Activated CD4-positive, alpha-beta T cell treated with anti-CD3 and anti-CD28 coated beads, Interleukin-2, amount 50 U/mL, for 24 hours (primary cell): ENCODE results near the gene PRDM5.

Source experiments
- DNase-seq, 2 donors: peaks; one replicate each; pipeline ENCODE4 v3.0.0-alpha.2; 2020; ENCODE audit warnings: low read depth in 1 of 2, low spot score in 1 of 2

Gene PRDM5

DNA sequence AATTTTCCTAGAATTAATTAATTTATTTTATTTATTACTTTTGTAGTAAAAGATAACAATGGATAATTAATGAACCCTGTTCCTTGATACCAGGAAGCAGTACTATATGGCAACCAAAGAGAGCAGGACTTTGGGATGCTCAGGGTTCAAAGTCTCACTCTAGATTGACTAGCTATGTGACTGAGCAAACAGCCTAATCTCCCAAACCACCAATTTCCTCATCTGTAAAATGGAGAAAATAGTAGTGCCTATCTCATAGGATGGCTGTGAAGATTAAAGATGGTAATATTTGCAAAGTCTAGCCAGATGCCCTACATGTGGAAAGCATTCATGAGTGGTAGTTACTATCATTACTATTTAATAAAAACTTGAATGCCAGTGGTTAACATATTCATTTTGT lies 97.6 kb downstream of the PRDM5 start:
- DNase-seq: no peak

DNA sequence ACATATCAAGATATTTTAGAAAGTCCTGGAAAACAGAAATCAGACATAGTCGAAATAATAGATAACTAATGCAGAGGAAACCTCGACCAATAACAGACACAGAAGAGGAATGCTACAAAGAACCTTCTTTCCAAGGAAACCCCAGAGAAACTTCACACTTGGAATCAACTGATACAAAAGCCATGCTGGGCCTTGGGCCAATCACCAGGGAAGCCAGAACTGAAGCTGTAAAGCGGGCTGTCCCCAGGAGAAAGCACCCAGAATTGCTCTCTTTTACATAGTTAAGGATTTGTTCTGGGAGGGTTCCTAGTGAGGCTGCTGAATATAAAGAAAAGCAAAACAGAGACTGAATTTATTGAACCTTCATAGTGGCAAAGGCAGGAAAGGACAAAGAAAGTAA lies 100.5 kb downstream of the PRDM5 start:
- no peak for DNase-seq

DNA sequence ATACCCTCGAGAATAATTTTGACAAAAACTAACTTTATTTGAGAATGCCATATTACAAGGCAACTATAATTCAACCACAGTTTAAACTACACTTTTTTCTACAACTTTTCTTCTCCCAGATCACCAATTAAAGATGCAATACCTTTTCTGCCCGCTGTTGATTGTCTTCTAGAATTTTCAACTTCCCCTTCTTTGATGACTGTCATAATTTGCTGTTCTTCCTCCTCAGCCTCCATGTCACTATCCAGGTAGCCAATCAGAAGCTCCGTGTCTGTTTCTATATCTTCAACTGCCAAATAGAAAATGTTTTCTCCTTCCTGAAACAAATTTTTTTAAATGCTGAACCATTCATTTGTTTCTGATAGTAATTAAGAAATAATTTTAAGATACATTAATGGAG lies 101.5 kb downstream of the PRDM5 start:
- DNase-seq: no peak

DNA sequence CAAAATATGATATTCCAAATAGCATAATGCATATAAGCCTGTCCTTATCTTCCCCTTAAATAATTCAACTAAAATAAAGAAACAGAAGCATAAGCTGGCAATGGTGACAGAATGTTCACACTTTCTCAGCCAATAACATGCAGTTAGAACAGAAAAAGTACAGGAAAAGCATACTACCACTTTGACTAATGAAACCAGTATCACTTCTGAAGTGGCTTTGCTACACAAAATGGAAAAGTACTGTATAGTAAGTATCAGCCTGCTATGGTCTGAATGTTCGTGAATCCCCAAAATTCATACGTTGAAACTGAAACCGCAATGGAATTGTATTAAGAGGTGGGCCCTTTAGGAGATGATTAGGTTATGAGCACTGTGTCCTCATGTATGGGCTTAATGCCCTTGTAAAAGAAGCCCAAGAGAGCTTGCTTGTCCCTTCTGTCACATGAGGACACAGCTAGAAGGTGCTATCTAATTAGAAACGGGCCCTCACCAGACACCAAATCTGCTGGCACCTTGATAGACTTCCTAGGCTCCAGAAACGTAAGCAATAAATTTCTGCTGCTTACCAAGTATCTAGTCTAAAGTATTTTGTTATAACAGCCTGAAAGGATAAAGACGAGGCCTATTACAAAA lies 102.6 kb downstream of the PRDM5 start:
- no peak for DNase-seq

DNA sequence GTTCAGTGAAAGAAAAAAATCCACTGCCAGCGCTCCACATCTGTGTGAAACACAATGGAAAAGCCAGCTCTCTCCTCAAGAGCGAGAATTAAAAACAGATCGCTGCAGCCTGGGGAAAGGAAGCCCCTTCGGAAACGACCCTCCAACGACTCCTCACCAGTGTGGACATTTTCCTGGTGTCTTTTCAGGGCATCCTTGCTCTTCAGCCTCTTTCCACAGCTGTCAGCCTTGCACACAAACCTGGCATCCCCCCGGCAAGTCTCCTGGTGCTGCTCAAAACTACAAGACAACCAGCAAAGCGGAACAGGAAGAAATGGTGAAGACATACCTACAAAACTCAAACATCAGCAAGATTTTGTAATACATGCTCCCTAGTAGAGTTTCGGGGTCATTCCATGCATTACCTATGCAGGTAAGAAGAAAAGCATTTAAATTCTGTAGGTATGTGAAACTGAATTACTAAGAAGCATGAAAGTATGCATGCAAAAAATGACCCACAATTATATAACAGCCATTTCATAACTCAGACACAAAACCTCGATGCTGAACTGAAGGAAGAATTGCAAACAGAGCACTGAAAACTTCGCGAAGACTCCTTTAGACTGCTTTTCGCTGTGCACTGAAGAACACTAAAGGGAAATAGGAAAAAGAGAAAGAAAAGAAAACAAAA lies 106.1 kb downstream of the PRDM5 start:
- no peak for DNase-seq

DNA sequence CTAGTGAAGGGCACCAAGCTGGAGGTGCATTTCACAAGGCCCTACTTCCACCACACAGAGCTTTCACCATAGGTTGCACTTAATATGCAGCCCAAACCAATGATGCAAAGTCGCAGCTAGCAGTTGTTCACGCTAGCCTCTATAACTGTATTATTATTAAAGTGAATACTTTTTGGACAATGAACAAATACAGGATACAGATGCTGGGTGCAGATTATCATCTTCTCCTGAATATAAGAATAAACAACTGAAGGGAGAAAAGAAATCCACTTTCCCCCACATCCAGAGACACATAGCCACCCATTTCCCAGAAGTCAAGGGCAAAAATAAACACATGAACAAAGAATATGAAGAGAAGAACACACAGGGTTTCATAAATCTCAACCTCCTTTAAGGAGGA lies 107.2 kb downstream of the PRDM5 start:
- no peak for DNase-seq

DNA sequence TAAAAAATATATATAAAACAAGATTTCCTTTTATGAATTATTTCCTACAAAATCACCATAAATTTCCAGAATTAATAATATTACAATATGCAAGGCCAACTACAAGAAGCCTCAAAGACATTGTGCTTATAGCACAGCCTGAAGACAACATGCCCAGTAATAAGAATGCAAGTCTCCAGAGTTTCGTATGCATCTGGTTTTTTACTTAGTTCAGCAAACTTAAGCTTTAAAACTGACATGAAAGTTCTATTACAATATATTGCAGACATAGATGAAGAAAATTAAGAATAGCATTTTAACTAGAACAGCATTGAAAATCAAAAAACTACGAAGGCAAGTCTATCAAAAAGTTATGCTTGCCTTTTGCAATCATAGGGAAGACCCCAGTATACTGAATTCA lies 107.6 kb downstream of the PRDM5 start:
- no peak for DNase-seq

DNA sequence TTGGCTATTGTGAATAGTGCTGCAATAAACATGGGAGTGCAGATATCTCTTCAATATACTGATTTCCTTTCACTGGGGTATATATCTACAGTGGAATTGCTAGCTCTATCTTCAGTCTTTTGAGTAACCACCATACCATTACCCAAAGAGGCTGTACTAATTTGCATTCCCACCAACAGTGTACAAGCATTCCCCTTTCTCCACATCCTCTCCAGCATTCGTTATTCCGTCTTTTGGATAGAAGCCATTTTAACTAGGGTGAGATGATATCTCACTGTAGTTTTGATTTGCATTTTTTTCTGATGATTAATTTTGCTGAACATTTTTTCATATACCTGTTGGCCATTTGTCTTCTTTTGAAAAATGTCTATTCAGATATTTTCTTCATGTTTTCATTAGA lies 110.3 kb downstream of the PRDM5 start:
- DNase-seq: no peak

DNA sequence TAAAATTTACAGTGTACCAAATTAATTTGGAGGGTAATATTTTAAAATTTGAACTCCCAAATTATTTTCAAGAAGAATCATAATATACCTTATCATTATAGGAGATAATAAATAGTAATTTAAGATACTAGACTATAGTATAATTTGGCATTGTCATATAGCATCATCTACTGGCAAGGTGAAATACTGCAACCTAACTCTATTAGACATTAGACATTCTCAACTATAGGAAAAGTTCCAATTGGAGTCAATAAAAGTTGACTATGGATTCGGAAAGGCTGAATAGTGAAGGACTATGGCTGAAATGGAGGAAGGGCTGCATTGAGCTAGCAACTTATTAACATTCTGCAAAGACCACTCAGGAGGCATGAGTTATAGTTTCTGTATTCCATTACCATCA lies 113.0 kb downstream of the PRDM5 start:
- DNase-seq: no peak

DNA sequence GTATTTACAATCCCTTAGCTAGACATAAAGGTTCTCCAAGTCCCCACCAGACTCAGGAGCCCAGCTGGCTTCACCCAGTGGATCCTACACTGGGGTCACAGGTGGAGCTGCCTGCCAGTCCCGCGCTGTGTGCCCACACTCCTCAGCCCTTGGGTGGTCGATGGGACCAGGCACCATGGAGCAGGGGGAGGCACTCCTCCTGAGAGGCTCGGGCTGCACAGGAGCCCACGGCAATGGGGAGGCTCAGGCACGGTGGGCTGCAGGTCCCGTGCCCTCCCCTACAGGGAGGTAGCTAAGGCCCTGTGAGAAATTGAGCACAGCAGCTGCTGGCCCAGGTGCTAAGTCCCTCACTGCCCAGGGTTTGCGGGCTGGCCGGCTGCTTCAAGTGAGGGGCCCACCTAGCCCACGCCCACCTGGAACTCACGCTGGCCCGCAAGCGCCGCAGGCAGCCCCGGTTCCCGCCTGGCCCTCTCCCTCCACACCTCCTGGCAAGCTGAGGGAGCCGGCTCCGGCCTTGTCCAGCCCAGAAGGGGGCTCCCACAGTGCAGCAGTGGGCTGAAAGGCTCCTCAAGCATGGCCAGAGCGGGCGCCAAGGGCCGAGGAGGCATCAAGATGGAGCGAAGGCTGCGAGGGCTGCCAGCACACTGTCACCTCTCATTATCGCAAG lies 113.9 kb downstream of the PRDM5 start:
- DNase-seq: no peak

DNA sequence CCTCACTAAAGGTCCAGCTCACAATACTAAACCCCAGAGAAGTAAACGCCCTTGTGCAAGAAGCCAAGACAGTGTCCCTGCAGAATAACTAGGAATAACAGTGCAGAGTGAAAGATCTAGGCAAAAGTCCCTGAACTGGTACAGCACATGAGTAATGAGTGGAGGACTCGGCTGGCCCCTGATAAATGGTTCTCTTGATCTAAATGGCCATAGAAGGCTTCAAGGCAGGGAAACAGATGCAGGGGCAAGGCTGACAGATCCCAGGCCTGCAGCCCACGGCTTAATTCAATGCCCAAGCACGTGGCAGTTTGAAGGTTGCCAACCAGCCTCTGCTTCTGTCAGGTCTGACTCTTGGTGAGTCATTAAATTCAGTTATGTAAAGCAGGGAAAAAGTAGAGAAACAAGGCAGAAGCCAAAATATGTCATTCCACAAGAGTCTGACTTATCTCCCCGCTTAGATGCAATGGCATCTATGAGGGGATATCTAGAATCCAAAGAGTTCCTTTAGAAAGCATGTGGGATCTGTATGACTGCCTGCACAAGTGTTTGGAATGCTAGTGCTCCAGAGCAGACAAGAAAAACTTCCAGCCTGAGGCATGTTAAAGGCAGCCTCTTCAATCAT lies 121.3 kb downstream of the PRDM5 start:
- no peak for DNase-seq

DNA sequence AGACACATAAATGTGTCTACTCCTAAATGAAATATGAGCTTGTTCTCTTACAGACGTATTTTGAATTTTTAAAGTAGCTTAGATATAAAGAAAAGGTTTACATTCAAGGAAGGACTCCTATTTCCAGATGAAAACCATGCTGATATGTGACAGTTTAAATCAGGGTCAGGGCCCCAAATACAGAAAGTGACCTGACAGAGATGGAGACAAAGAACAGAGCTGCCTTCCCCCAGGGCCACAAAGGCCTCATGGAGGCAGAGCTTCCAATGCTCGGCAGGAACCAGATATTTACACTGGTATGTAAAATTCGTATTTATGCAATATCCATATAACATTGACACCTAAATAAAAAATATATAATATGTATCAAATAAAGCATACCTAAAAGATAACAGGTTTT lies 124.0 kb downstream of the PRDM5 start:
- DNase-seq: no peak

DNA sequence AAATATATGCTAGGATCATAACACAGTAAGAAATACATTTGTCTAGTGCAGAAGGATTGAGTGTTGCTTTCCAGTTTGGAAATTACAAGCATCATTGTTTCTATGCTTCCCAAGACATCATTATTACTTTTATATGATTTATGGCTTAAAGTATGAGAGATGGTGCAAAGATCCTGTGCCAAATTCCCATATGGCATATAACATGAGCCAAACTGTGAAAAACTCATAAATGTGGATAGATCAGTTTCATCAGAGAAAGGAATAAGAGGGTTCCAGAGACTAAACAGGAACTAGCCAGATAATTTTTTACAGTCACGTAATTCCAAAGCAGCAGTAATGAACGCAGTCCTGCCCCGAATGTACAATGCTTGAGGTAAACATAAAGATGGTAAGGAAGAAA lies 126.3 kb downstream of the PRDM5 start:
- DNase-seq: no peak

DNA sequence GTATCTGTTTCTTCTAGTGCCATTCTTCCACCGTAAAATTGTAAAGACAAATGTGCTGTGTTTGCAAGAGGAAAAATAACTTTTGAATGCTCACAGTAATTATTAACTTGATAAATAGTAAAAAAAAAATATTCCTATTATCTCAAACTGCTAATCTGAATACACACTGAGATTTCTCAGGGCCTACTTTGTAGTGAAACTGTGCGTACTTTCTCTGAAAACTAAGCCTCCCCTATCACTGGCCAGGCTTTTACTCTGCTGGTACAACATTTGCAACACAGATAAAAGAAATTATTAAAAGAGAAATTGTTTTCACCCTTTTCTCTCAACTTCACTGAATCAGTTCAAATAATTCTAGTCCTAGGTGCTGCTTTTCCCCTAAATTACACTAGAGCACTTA lies 137.3 kb downstream of the PRDM5 start:
- DNase-seq: no peak

DNA sequence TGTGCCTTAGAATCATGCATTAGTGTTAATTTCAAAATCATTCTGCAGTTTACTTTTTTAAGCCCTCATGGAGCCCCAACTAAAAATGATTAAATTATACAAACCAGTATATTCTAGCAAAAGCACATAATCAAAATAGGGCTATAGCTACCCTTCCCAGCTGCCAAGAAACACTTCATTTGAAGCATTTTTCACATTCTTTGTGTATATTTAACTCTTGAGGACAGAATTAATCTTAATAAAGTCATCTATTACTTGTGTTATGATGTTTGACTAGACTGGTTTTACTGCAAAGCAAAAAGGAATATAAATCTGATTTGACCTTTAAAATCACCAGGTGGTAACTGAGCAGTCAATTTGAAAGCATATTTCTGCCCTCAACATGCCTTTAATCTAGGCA lies 145.1 kb downstream of the PRDM5 start:
- no peak for DNase-seq

DNA sequence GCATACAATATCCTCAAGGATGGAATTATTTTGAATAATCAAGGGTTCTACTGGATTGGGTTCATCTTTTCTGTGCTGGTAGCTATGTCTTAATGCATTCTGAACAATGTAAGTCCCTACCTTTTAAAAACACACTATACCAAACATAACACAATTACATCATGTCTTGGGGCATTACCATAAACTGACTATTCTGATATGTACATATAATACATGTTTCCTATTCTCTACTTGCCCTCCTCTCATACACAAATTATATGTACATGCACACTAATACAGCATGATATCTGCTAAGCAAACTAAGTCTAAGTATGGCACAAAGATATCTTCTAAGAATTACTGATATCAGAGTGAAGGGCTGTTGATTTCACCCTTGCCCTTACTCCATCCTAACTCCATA lies 147.1 kb downstream of the PRDM5 start:
- DNase-seq: no peak

DNA sequence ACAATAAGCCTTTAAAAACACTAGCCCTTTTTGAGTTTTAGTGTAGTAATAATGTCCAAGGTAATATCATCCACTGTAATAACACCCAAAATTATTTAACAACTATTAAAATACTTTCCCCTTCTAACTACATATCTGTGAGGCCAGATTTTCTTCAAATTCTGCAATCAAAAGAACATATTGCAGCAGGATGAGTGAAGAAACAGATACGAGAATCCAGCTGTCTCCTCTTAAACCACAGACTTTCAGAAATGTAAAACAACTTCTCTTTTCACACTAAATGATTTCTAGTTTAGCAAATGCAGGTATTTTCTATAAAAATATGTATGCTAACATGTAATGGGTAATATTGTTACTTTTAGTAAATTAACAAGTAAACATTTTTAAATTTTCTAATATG lies 148.9 kb downstream of the PRDM5 start:
- no peak for DNase-seq

DNA sequence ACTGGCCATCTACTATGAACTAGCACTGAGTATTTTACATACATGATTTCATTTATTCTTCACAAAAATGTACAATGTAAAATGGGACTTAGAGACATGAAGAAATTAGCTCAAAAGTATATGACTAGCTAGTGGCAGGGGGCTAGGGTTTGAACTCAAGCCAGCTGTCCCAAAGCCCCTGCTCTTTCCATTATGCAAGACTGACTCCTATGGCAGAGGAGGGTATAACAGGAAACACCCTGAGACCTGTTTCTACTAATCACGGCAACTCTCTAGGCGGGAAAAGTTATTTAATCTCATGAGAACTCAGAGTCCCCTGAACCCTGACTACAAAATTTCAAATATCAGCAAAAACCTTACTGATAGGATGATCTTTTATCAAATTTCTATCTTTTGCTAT lies 150.6 kb downstream of the PRDM5 start:
- DNase-seq: no peak

DNA sequence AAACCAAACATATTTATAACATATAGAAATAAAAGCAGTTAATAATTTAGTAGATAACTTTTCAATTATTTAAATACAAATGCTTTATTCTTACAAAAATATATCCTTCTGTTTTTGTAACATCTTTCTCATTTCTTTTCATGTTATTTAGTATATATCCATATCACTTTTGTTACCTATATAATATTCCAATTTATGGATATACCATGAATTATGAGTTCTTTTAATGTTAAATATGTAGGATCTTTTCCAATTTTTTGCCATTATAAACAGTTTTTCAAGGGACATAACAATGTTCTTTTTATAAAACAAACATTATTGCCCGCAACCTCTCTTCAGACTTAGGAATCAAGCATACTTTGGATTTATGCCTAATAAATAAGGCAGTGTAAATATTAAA lies 151.6 kb downstream of the PRDM5 start:
- no peak for DNase-seq

DNA sequence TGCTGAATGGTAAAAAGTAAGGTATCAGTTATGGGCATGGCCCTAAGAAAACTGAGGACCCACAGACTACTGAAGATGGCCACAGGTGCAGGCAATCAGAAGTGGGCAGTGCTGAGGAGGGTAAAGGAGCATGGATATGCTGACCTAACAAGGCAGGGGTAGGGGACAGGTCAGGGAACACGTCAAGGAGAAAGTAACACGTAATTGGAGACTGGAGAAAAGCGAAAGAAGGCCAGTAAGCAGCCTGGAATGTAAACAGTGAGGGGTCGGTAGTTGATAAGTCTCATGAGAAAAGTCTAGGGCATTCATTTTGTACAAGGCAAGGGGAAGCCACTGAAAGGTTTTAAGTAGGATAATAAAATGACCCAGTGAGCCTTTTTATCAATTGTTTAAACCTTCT lies 153.3 kb downstream of the PRDM5 start:
- DNase-seq: no peak

DNA sequence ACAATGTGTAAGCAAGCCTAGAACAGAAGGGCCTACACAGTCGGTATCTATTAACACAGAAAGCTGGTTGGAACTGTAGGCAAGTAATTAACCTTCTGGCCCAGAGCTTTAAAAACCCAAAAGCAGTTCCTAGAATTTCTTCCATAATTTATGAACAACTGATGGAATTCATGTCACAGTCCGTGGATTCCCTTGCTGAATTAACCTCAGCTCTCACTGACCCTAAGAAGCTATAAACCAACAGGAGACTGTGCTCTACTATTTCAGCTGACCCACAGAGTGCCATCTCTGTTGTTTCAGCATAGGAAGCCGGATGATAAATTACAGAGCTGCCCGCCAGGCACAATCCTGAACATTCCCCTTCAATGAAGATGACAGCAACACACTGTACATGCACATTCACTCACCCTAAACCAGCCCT lies 157.3 kb downstream of the PRDM5 start:
- DNase-seq: no peak

DNA sequence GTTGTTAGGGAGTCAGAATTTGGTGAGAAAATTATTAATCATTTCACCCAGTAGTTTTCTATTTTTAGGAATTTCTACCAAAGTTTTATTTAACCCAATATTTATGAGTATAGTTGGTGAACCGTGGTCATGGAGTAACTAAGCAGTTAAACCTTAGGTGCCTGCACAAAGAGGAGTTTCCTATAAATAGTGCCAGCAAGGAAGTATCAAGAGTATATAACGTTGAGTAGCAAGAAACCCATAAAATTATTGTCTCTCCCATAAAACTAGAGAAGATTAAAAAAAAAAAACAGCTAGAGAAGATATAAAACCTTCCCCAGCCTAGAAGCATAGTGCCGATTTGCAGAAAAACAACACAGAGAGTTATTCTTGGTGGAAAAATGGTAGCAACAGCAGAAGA lies 158.9 kb downstream of the PRDM5 start:
- no peak for DNase-seq
